Camera-type eye (tissue), 1 donor: ENCODE results near the gene NUTF2. TPM values are rescaled to one million over a fixed set of nuclear protein-coding genes. Genes with fewer than 3 reads are reported as not detected.

Experiments
- total RNA-seq: library from RNA; depleted of rRNA; stranded (reverse); fragments of >200 nt; gene quantifications from one replicate; pipeline ENCODE4 v1.2.3, GENCODE V29; 2014

Gene NUTF2
- total RNA-seq, result 58.2 TPM

GRCh38 chr16:67846320-67847063 lies at the start of gene NUTF2:
Gene NUTF2, plus strand, starts transcription at chr16:67846933. Its CDS starts 18,198 bp downstream, at chr16:67865131.

GRCh38 chr16:67806428-67807147 lies 40.1 kb upstream of the NUTF2 start, which contains the start of the genes RANBP10 and TSNAXIP1:
Gene RANBP10, minus strand, starts transcription at chr16:67806560. Its CDS starts 24 bp downstream, at chr16:67806536.
Gene TSNAXIP1, plus strand, starts transcription at chr16:67806889. Its CDS starts 261 bp downstream, at chr16:67807150.

GRCh38 chr16:67841816-67842508 lies 4.8 kb upstream of the NUTF2 start, which contains the start of gene THAP11:
Gene THAP11, plus strand, starts transcription at chr16:67842320. Its CDS starts 235 bp downstream, at chr16:67842555.

GRCh38 chr16:67847064-67847861 lies 530 bp downstream of the NUTF2 start, which contains the start of gene CENPT:
Gene CENPT, minus strand, starts transcription at chr16:67847693. Its CDS starts 13,834 bp downstream, at chr16:67833859.

GRCh38 chr16:67872631-67873434 lies 26.1 kb downstream of the NUTF2 start, which contains the start of gene EDC4:
Gene EDC4, plus strand, starts transcription at chr16:67873052. Its CDS starts 210 bp downstream, at chr16:67873262.

GRCh38 chr16:67884684-67885083 lies 38.0 kb downstream of the NUTF2 start, which contains the start of gene NRN1L:
Gene NRN1L, plus strand, starts transcription at chr16:67884885. Its CDS starts 19 bp downstream, at chr16:67884904.

GRCh38 chr16:67892899-67893742 lies 46.4 kb downstream of the NUTF2 start, which contains the start of gene PSKH1:
Gene PSKH1, plus strand, starts transcription at chr16:67893254. Its CDS starts 15,496 bp downstream, at chr16:67908750.

Other genes with a start within 250 kb of the NUTF2 start
- gene CARMIL2, start 201.8 kb upstream of the NUTF2 start, total RNA-seq, result 0.33 TPM
- gene ACD, start 186.7 kb upstream of the NUTF2 start, total RNA-seq, result 25.5 TPM
- gene PARD6A, start 186.0 kb upstream of the NUTF2 start, total RNA-seq, result 6.8 TPM
- gene ENKD1, start 180.2 kb upstream of the NUTF2 start, total RNA-seq, result 17.7 TPM
- 4.7 TPM for gene C16orf86, start 180.1 kb upstream of the NUTF2 start, total RNA-seq
- 26.4 TPM for gene GFOD2, start 127.6 kb upstream of the NUTF2 start, total RNA-seq
- 13.3 TPM for gene RANBP10, start 40.4 kb upstream of the NUTF2 start, total RNA-seq
- gene TSNAXIP1, start 40.0 kb upstream of the NUTF2 start, total RNA-seq, result 5.2 TPM
- gene THAP11, start 4.6 kb upstream of the NUTF2 start, total RNA-seq, result 42.2 TPM
- gene CENPT, start 760 bp downstream of the NUTF2 start, total RNA-seq, result 46.1 TPM
- 72.0 TPM for gene EDC4, start 26.1 kb downstream of the NUTF2 start, total RNA-seq
- gene NRN1L, start 38.0 kb downstream of the NUTF2 start, total RNA-seq, result 5.0 TPM
- 20.0 TPM for gene PSKH1, start 46.3 kb downstream of the NUTF2 start, total RNA-seq
- gene CTRL, start 84.9 kb downstream of the NUTF2 start, total RNA-seq, result 1.5 TPM
- gene PSMB10, start 89.9 kb downstream of the NUTF2 start, total RNA-seq, result 10.1 TPM
- gene LCAT, start 97.2 kb downstream of the NUTF2 start, total RNA-seq, result 30.3 TPM
- gene SLC12A4, start 121.7 kb downstream of the NUTF2 start, total RNA-seq, result 75.7 TPM
- gene DPEP3, start 133.6 kb downstream of the NUTF2 start, total RNA-seq, result not detected
- 1.3 TPM for gene DPEP2, start 152.6 kb downstream of the NUTF2 start, total RNA-seq
- gene DPEP2NB, start 169.0 kb downstream of the NUTF2 start, total RNA-seq, result not detected
- 11.8 TPM for gene DDX28, start 176.3 kb downstream of the NUTF2 start, total RNA-seq
- 14.9 TPM for gene DUS2, start 176.4 kb downstream of the NUTF2 start, total RNA-seq
- gene NFATC3, start 238.4 kb downstream of the NUTF2 start, total RNA-seq, result 44.5 TPM